MM.1S (cell line): Measurements from ENCODE around the gene DCTN4.
"Not testable (repeated sequence)": the region's sequence is repeated elsewhere in the genome, so short reads cannot be mapped to it uniquely, and the experiment has no call there.

Experiments
- DNase-seq: peaks from one replicate; pipeline ENCODE4 v3.0.0-alpha.2; 2015
- H2AFZ ChIP-seq: fragments of 300-600 bp; sonication (generic); 2 replicates; pipeline ENCODE4 v1.6.0; 2016; ENCODE audit warnings: antibody characterized with exemption, low read length
- H3F3A ChIP-seq: fragments of 300-600 bp; sonication (generic); 2 replicates; pipeline ENCODE4 v1.6.1; 2016; ENCODE audit warnings: mild to moderate bottlenecking, antibody characterized with exemption, low read length, moderate library complexity, mixed read lengths; ENCODE audit not compliant: insufficient read depth
- H3K27ac ChIP-seq: fragments of 300-600 bp; sonication (generic); 2 replicates; pipeline ENCODE4 v1.5.1; 2016; ENCODE audit warnings: mild to moderate bottlenecking, low read length
- H3K27me3 ChIP-seq: fragments of 300-600 bp; sonication (generic); replicated peaks from 2 replicates; pipeline ENCODE4 v1.6.0; 2016; ENCODE audit warnings: low read length; ENCODE audit not compliant: insufficient read depth
- H3K36me3 ChIP-seq: fragments of 300-600 bp; sonication (generic); replicated peaks from 2 replicates; pipeline ENCODE4 v1.6.1; 2016; ENCODE audit warnings: mild to moderate bottlenecking, low read length, mixed read lengths; ENCODE audit not compliant: insufficient read depth
- H3K4me1 ChIP-seq: fragments of 300-600 bp; sonication (generic); 2 replicates; pipeline ENCODE4 v1.6.1; 2016; ENCODE audit warnings: low read length, mixed read lengths
- H3K4me2 ChIP-seq: fragments of 300-600 bp; sonication (generic); 2 replicates; pipeline ENCODE4 v1.6.0; 2016; ENCODE audit warnings: low read depth, low read length
- H3K4me3 ChIP-seq: fragments of 300-600 bp; sonication (generic); 2 replicates; pipeline ENCODE4 v1.5.1; 2016; ENCODE audit warnings: low read length, mixed read lengths
- H3K79me2 ChIP-seq: fragments of 300-600 bp; sonication (generic); 2 replicates; pipeline ENCODE4 v1.6.1; 2016; ENCODE audit warnings: mixed run types, low read length, mixed read lengths
- H3K9ac ChIP-seq: fragments of 300-600 bp; sonication (generic); 2 replicates; pipeline ENCODE4 v1.6.1; 2016; ENCODE audit warnings: low read length, mixed read lengths
- H3K9me2 ChIP-seq: fragments of 300-600 bp; sonication (generic); replicated peaks from 2 replicates; pipeline ENCODE4 v1.6.1; 2016; ENCODE audit warnings: mild to moderate bottlenecking, low read length, mixed read lengths; ENCODE audit not compliant: insufficient read depth
- H3K9me3 ChIP-seq: fragments of 300-600 bp; sonication (generic); replicated peaks from 2 replicates; pipeline ENCODE4 v1.6.1; 2016; ENCODE audit warnings: mild to moderate bottlenecking, low read length, mixed read lengths; ENCODE audit not compliant: insufficient read depth
- H4K20me1 ChIP-seq: fragments of 300-600 bp; sonication (generic); 2 replicates; pipeline ENCODE4 v1.6.1; 2016; ENCODE audit warnings: mild to moderate bottlenecking, low read length, moderate library complexity, mixed read lengths; ENCODE audit not compliant: insufficient read depth
- CTCF ChIP-seq: fragments of 300-600 bp; sonication (generic); IDR thresholded peaks from 2 replicates; pipeline ENCODE4 v1.5.1; 2016; ENCODE audit warnings: antibody characterized with exemption, low read length, mixed read lengths
- EZH2 ChIP-seq: fragments of 300-600 bp; sonication (generic); optimal IDR thresholded peaks from 2 replicates; pipeline ENCODE3; 2017; ENCODE audit warnings: low read depth, mild to moderate bottlenecking, antibody characterized with exemption, low read length, mixed read lengths
- EZH2phosphoT487 ChIP-seq: fragments of 300-600 bp; sonication (generic); IDR thresholded peaks from 2 replicates; pipeline ENCODE4 v1.6.1; 2018; ENCODE audit warnings: antibody characterized with exemption, low read length

Gene DCTN4

GRCh38 chr5:150751096-150751891, 7.5 kb downstream of the DCTN4 start:
- H3K36me3 ChIP-seq: peaks cover 15% of the 10 kb centered on the region; the same call in 1 of the 2 replicates
- H3K4me2 ChIP-seq: no peak overlapping the region

GRCh38 chr5:150750469-150750868, 8.3 kb downstream of the DCTN4 start:
- H3K79me2 ChIP-seq: peaks cover 51% of the 10 kb centered on the region
- TF ChIP-seq CTCF (no peak), EZH2 (no peak), EZH2phosphoT487 (no peak)

More at GRCh38 chr5:150751096-150751891, 7.5 kb downstream of the DCTN4 start:
- Histone ChIP-seq H3K4me3 (no peak overlapping the region), H3K79me2 (peaks cover 57% of the 10 kb centered on the region), H3K4me1 (no peaks in the 10 kb centered on the region), H3K27ac (no peak overlapping the region), H3K9me2 (no peaks in the 10 kb centered on the region), H4K20me1 (no peaks in the 10 kb centered on the region; the same call in 1 of the 2 replicates), H3K27me3 (no peaks in the 10 kb centered on the region), H3K9me3 (no peaks in the 10 kb centered on the region), H3F3A (no peaks in the 10 kb centered on the region), H2AFZ (no peak overlapping the region), H3K9ac (no peak overlapping the region)
- no peak for DNase-seq
- no peak for TF ChIP-seq EZH2
- TF ChIP-seq CTCF: no peak
- no peak for TF ChIP-seq EZH2phosphoT487

GRCh38 chr5:150743142-150743488, 15.7 kb downstream of the DCTN4 start:
- not testable (repeated sequence) for H3K4me3 ChIP-seq, DNase-seq, H3K27me3 ChIP-seq, H3K4me1 ChIP-seq, H3K36me3 ChIP-seq, H3K4me2 ChIP-seq, H3K9me2 ChIP-seq, H2AFZ ChIP-seq, H3F3A ChIP-seq, H3K27ac ChIP-seq, H3K9ac ChIP-seq, H3K9me3 ChIP-seq, H4K20me1 ChIP-seq
- peaks cover 33% of the 10 kb centered on the region for H3K79me2 ChIP-seq

More at GRCh38 chr5:150750469-150750868, 8.3 kb downstream of the DCTN4 start:
- H3K4me2 ChIP-seq: no peak overlapping the region
- H3K4me3 ChIP-seq: no peak overlapping the region
- H3F3A ChIP-seq: no peaks in the 10 kb centered on the region
- no peaks in the 10 kb centered on the region for H3K27me3 ChIP-seq
- no peaks in the 10 kb centered on the region for H3K4me1 ChIP-seq
- no peaks in the 10 kb centered on the region; the same call in 1 of the 2 replicates for H4K20me1 ChIP-seq
- no peak for DNase-seq
- peaks cover 12% of the 10 kb centered on the region; the same call in 1 of the 2 replicates for H3K36me3 ChIP-seq
- no peak overlapping the region for H3K27ac ChIP-seq
- no peaks in the 10 kb centered on the region for H3K9me3 ChIP-seq
- H2AFZ ChIP-seq: no peak overlapping the region
- no peaks in the 10 kb centered on the region for H3K9me2 ChIP-seq
- H3K9ac ChIP-seq: no peak overlapping the region

GRCh38 chr5:150742455-150743141, 16.2 kb downstream of the DCTN4 start:
- H3K9me2 ChIP-seq: not testable (repeated sequence)

More at GRCh38 chr5:150742455-150743141, 16.2 kb downstream of the DCTN4 start:
- H3K4me3 ChIP-seq, H3K9ac ChIP-seq, DNase-seq, H4K20me1 ChIP-seq, H3K9me3 ChIP-seq, H3K36me3 ChIP-seq, H3K27ac ChIP-seq, H2AFZ ChIP-seq, H3K27me3 ChIP-seq, H3K4me1 ChIP-seq, H3F3A ChIP-seq, H3K4me2 ChIP-seq: not testable (repeated sequence)
- peaks cover 37% of the 10 kb centered on the region for H3K79me2 ChIP-seq
